H9 (cell line): ENCODE measurements around the gene KTN1. TPM values are rescaled to one million over a fixed set of nuclear protein-coding genes. Genes with fewer than 3 reads are reported as not detected.

ENCODE experiments used
- DNase-seq: peaks from one replicate; pipeline ENCODE4 v3.0.0-alpha.2; 2017
- H2AFZ ChIP-seq: one replicate; pipeline ENCODE4 v1.6.1; 2013; ENCODE audit warnings: mild to moderate bottlenecking, low read length, control low read depth, moderate library complexity
- H2AK5ac ChIP-seq: 2 replicates; pipeline ENCODE4 v1.6.1; 2013; ENCODE audit warnings: low read length, control low read depth, mixed read lengths; ENCODE audit not compliant: insufficient read length
- H2BK120ac ChIP-seq: one replicate; pipeline ENCODE4 v1.6.1; 2013; ENCODE audit warnings: low read depth, mild to moderate bottlenecking, low read length, control low read depth, inconsistent platforms; ENCODE audit not compliant: poor library complexity, severe bottlenecking
- H2BK12ac ChIP-seq: 2 replicates; pipeline ENCODE4 v1.6.1; 2013; ENCODE audit warnings: low read length, control low read depth, mixed read lengths, low read depth; ENCODE audit not compliant: insufficient read length
- H2BK15ac ChIP-seq: 2 replicates; pipeline ENCODE4 v1.6.1; 2013; ENCODE audit warnings: low read depth, low read length, control low read depth
- H2BK20ac ChIP-seq: one replicate; pipeline ENCODE4 v1.6.1; 2013; ENCODE audit warnings: low read depth, mild to moderate bottlenecking, low read length, control low read depth, inconsistent platforms; ENCODE audit not compliant: poor library complexity, severe bottlenecking
- H2BK5ac ChIP-seq: 2 replicates; pipeline ENCODE4 v1.6.1; 2013; ENCODE audit warnings: low read length, control low read depth, mixed read lengths; ENCODE audit not compliant: insufficient read length
- H3K14ac ChIP-seq: 2 replicates; pipeline ENCODE4 v1.6.1; 2013; ENCODE audit warnings: low read length, control low read depth; ENCODE audit not compliant: insufficient read depth
- H3K18ac ChIP-seq: 2 replicates; pipeline ENCODE4 v1.6.1; 2013; ENCODE audit warnings: low read depth, mild to moderate bottlenecking, mixed read lengths, low read length, control low read depth; ENCODE audit not compliant: insufficient read length
- H3K23ac ChIP-seq: 2 replicates; pipeline ENCODE4 v1.6.1; 2013; ENCODE audit warnings: low read length, control low read depth, mixed read lengths, low read depth; ENCODE audit not compliant: insufficient read length
- H3K23me2 ChIP-seq: 2 replicates; pipeline ENCODE4 v1.6.1; 2013; ENCODE audit warnings: low read depth, mild to moderate bottlenecking, mixed read lengths, low read length, control low read depth; ENCODE audit not compliant: insufficient read length, poor library complexity, severe bottlenecking
- H3K27ac ChIP-seq: 2 replicates; pipeline ENCODE4 v1.5.1; 2013; ENCODE audit warnings: low read length, control low read depth, mixed read lengths, low read depth; ENCODE audit not compliant: insufficient read length
- H3K27me3 ChIP-seq: 2 replicates; pipeline ENCODE4 v1.6.1; 2013; ENCODE audit warnings: low read length, control low read depth, inconsistent platforms; ENCODE audit not compliant: insufficient read depth
- H3K4ac ChIP-seq: 2 replicates; pipeline ENCODE4 v1.6.1; 2013; ENCODE audit warnings: low read depth, mild to moderate bottlenecking, control low read depth, inconsistent platforms, low read length, moderate library complexity
- H3K4me1 ChIP-seq: 2 replicates; pipeline ENCODE4 v1.6.1; 2013; ENCODE audit warnings: low read length, control low read depth, inconsistent platforms; ENCODE audit not compliant: insufficient read depth
- H3K4me2 ChIP-seq: 2 replicates; pipeline ENCODE4 v1.6.1; 2013; ENCODE audit warnings: low read length, control low read depth, mixed read lengths; ENCODE audit not compliant: insufficient read length, insufficient read depth
- H3K56ac ChIP-seq: 2 replicates; pipeline ENCODE4 v1.6.1; 2013; ENCODE audit warnings: low read depth, mild to moderate bottlenecking, mixed read lengths, low read length, control low read depth; ENCODE audit not compliant: insufficient read length
- H3K79me1 ChIP-seq: 2 replicates; pipeline ENCODE4 v1.6.1; 2013; ENCODE audit warnings: low read depth, mild to moderate bottlenecking, moderate library complexity, low read length, control low read depth, inconsistent platforms; ENCODE audit not compliant: insufficient read depth, poor library complexity, severe bottlenecking
- H3K79me2 ChIP-seq: 2 replicates; pipeline ENCODE4 v1.6.1; 2013; ENCODE audit warnings: low read length, control low read depth, inconsistent platforms; ENCODE audit not compliant: insufficient read depth
- H3K9ac ChIP-seq: 2 replicates; pipeline ENCODE4 v1.6.1; 2013; ENCODE audit warnings: low read length, control low read depth, mixed read lengths; ENCODE audit not compliant: insufficient read length; ENCODE audit errors: extremely low read depth
- H3K9me3 ChIP-seq: one replicate; pipeline ENCODE4 v1.6.1; 2013; ENCODE audit warnings: low read depth, low read length, inconsistent platforms; ENCODE audit not compliant: control insufficient read depth
- H3T11ph ChIP-seq: one replicate; pipeline ENCODE4 v1.6.1; 2013; ENCODE audit warnings: mild to moderate bottlenecking, low read length, control low read depth, inconsistent platforms
- H4K20me1 ChIP-seq: one replicate; pipeline ENCODE4 v1.6.1; 2013; ENCODE audit not compliant: control insufficient read depth, insufficient read length, insufficient read depth
- H4K5ac ChIP-seq: 2 replicates; pipeline ENCODE4 v1.6.1; 2013; ENCODE audit warnings: low read depth, mild to moderate bottlenecking, mixed read lengths, low read length, control low read depth; ENCODE audit not compliant: insufficient read length
- H4K8ac ChIP-seq: replicated peaks from 2 replicates; pipeline ENCODE4 v1.6.1; 2013; ENCODE audit warnings: low read length, control low read depth, mixed read lengths, low read depth; ENCODE audit not compliant: insufficient read length
- H4K91ac ChIP-seq: 2 replicates; pipeline ENCODE4 v1.6.1; 2013; ENCODE audit warnings: low read depth, mild to moderate bottlenecking, moderate library complexity, mixed read lengths, low read length, control low read depth; ENCODE audit not compliant: insufficient read length
- H3K27ac Mint-ChIP-seq, 3 experiments: 2 replicates in 2 of 3; 3 replicates in 1 of 3; pipeline ENCODE4 v1.8.0; 2020 to 2021; ENCODE audit warnings: mixed read lengths in 3 of 3, mild to moderate bottlenecking in 1 of 3, moderate library complexity in 1 of 3
- H3K27me3 Mint-ChIP-seq: 2 replicates; pipeline ENCODE4 v1.8.0; 2021; ENCODE audit warnings: low read depth, mild to moderate bottlenecking, moderate library complexity, mixed read lengths
- H3K36me3 Mint-ChIP-seq, 3 experiments: 2 replicates in 2 of 3; 3 replicates in 1 of 3; pipeline ENCODE4 v1.8.0; 2020 to 2021; ENCODE audit warnings: low read depth in 3 of 3, mixed read lengths in 3 of 3; ENCODE audit not compliant: insufficient read depth in 1 of 3
- H3K4me1 Mint-ChIP-seq, 2 experiments: 2 replicates each; pipeline ENCODE4 v1.8.0; 2020; ENCODE audit warnings: mixed read lengths in 2 of 2
- H3K4me3 Mint-ChIP-seq, 2 experiments: 2 replicates in 1 of 2; 3 replicates in 1 of 2; pipeline ENCODE4 v1.8.0; 2020 to 2021; ENCODE audit warnings: mild to moderate bottlenecking in 2 of 2, mixed read lengths in 2 of 2, moderate library complexity in 1 of 2
- H3K9me3 Mint-ChIP-seq, 2 experiments: 2 replicates in 1 of 2; 3 replicates in 1 of 2; pipeline ENCODE4 v1.8.0; 2020; ENCODE audit warnings: mild to moderate bottlenecking in 2 of 2, mixed read lengths in 2 of 2, moderate library complexity in 1 of 2
- WGBS: extraction: QIAGEN DNeasy Blood & Tissue Kit; methylation state at CpG from one replicate; pipeline ENCODE4 v1.1.7; 2013; ENCODE audit warnings: missing lambda C conversion rate, low lambda C conversion rate, mixed read lengths; ENCODE audit not compliant: insufficient read length; ENCODE audit errors: extremely low coverage; 5-methylcytosine and 5-hydroxymethylcytosine counted together
- total RNA-seq: library from RNA; stranded (reverse); gene quantifications from 2 replicates; pipeline ENCODE4 v1.2.1, GENCODE V29; 2021
- TF ChIP-seq, protein P1 (sequence below): fragments of 200-600 bp; sonication (generic); conservative IDR thresholded peaks from 3 replicates; pipeline ENCODE4 v1.8.0; 2021; ENCODE audit warnings: antibody characterized with exemption, mild to moderate bottlenecking

KTN1 gene
- total RNA-seq, 1 experiment from 2014 or later = 128 TPM

DNA sequence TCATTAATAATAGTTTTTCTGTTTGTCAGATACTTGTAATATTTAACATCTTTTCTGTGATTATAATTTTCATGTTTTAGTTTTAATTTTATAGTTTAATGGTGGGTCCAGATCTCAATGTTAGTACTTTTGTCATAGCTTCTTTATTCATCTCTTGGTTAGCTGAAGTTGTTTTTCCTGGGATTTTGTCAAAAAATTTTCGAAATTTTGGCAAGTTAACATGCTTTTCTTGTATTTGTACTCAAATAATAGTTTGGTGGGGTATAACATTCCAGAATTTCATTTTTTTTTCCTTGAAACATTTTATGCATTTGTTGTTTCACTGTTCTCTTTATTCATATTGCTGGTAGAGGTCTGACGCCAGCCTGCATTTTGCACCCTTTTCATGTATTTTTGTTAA, 45.5 kb downstream of the KTN1 start:
- Histone ChIP-seq H3T11ph (no peak overlapping the region), H3K9ac (no peak overlapping the region), H3K14ac (no peak overlapping the region), H4K20me1 (no peaks in the 10 kb centered on the region), H3K27me3 (no peaks in the 10 kb centered on the region), H3K23me2 (no peaks in the 10 kb centered on the region), H2AK5ac (no peak overlapping the region), H2BK20ac (no peak overlapping the region), H3K9me3 (peaks cover 2% of the 10 kb centered on the region), H2AFZ (no peak overlapping the region), H4K91ac (no peak overlapping the region), H3K79me2 (no peaks in the 10 kb centered on the region), H2BK15ac (no peak overlapping the region), H3K23ac (no peak overlapping the region), H3K18ac (no peak overlapping the region), H4K5ac (no peak overlapping the region), H3K4me2 (no peak overlapping the region), H3K79me1 (no peaks in the 10 kb centered on the region), H3K4me1 (no peaks in the 10 kb centered on the region), H2BK12ac (no peak overlapping the region), H3K4ac (no peak overlapping the region), H2BK5ac (no peak overlapping the region), H4K8ac (no peak overlapping the region), H2BK120ac (no peak overlapping the region), H3K56ac (no peak overlapping the region), H3K27ac (no peak overlapping the region)
- DNase-seq = no peak
- Mint-ChIP-seq H3K27ac (no peak overlapping the region), H3K27me3 (no peaks in the 10 kb centered on the region), H3K4me1 (peaks cover 8 to 11% of the 10 kb centered on the region in 2 experiments), H3K9me3 (peaks cover 4 to 6% of the 10 kb centered on the region in 2 experiments), H3K36me3 (peaks cover 30 to 73% (median 50%) of the 10 kb centered on the region in 3 experiments), H3K4me3 (no peak overlapping the region)
- TF ChIP-seq, protein P1, sequence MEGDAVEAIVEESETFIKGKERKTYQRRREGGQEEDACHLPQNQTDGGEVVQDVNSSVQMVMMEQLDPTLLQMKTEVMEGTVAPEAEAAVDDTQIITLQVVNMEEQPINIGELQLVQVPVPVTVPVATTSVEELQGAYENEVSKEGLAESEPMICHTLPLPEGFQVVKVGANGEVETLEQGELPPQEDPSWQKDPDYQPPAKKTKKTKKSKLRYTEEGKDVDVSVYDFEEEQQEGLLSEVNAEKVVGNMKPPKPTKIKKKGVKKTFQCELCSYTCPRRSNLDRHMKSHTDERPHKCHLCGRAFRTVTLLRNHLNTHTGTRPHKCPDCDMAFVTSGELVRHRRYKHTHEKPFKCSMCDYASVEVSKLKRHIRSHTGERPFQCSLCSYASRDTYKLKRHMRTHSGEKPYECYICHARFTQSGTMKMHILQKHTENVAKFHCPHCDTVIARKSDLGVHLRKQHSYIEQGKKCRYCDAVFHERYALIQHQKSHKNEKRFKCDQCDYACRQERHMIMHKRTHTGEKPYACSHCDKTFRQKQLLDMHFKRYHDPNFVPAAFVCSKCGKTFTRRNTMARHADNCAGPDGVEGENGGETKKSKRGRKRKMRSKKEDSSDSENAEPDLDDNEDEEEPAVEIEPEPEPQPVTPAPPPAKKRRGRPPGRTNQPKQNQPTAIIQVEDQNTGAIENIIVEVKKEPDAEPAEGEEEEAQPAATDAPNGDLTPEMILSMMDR = no peak
- no CpG with 5 or more reads among the region's 2 CpGs for WGBS
